GM12878 (cell line): ENCODE measurements around the gene ABCA13. TPM values are rescaled to one million over a fixed set of nuclear protein-coding genes. Genes with fewer than 3 reads are reported as not detected.

ENCODE experiments used
- ATAC-seq: fragments of 200-7000 bp; cut with Tn5 transposase; 3 replicates; pipeline ENCODE4 v1.9.1; 2020; ENCODE audit warnings: mild to moderate bottlenecking, moderate library complexity
- BruUV-seq: library from RNA; stranded (reverse); fragments of 400-500 nt; replicated peaks from 2 replicates; lab custom pipeline; 2021; lab: Mats Ljungman, UMichigan
- CTCF ChIA-PET: fragments of 300-600 bp; sonication (Branson Sonifier 250); formaldehyde crosslinking; extraction: SDS; loops from one replicate; lab custom pipeline; 2021; ENCODE audit warnings: inconsistent platforms; lab: Yijun Ruan, JAX
- POLR2A ChIA-PET: fragments of 350-600 bp; formaldehyde crosslinking; extraction: SDS; loops from one replicate; lab custom pipeline; 2021; ENCODE audit warnings: inconsistent platforms; lab: Charles Lee
- RAD21 ChIA-PET: fragments of 300-600 bp; sonication (Branson Sonifier 250); formaldehyde crosslinking; loops from one replicate; lab custom pipeline; 2023; ENCODE audit warnings: antibody characterized with exemption; ENCODE audit not compliant: unreplicated experiment; lab: Charles Lee
- SMC1A ChIA-PET: fragments of 300-600 bp; sonication (Branson Sonifier 250); formaldehyde crosslinking; loops from one replicate; lab custom pipeline; 2023; ENCODE audit not compliant: unreplicated experiment, uncharacterized antibody; lab: Charles Lee
- DNase-seq: peaks from one replicate; pipeline ENCODE4 v3.0.0-alpha.2; 2011; ENCODE audit warnings: low read depth, low spot score
- FAIRE-seq: peaks from 3 replicates; lab custom pipeline; 2011; peaks lifted over from hg19 to GRCh38; lab: Jason Lieb, UNC
- H2AFZ ChIP-seq: 2 replicates; pipeline ENCODE4 v1.6.0; 2011; ENCODE audit warnings: low read depth, low read length, control low read depth; ENCODE audit not compliant: control insufficient read depth
- H3K27ac ChIP-seq: 2 replicates; pipeline ENCODE4 v1.5.1; 2011; ENCODE audit warnings: control low read depth; ENCODE audit not compliant: control insufficient read depth, insufficient read depth
- H3K27me3 ChIP-seq, 2 experiments: replicated peaks in 1 of 2; 2 replicates each; pipeline versions ENCODE4 v1.6.0 to v1.6.1; 2011; ENCODE audit warnings: low read length in 1 of 2; ENCODE audit not compliant: control insufficient read depth in 2 of 2, insufficient read depth in 2 of 2
- H3K36me3 ChIP-seq, 2 experiments: 2 replicates each; pipeline ENCODE4 v1.5.1; 2011; ENCODE audit warnings: low read length in 1 of 2; ENCODE audit not compliant: control insufficient read depth in 2 of 2, insufficient read depth in 2 of 2
- H3K4me1 ChIP-seq: 2 replicates; pipeline ENCODE4 v1.6.1; 2011; ENCODE audit warnings: mild to moderate bottlenecking, low read length, moderate library complexity, mixed read lengths; ENCODE audit not compliant: control insufficient read depth, insufficient read depth
- H3K4me2 ChIP-seq: 2 replicates; pipeline ENCODE4 v1.6.0; 2011; ENCODE audit warnings: control low read depth; ENCODE audit not compliant: control insufficient read depth, insufficient read depth
- H3K4me3 ChIP-seq: fragments of 200-600 bp; sonication (generic); 2 replicates; pipeline ENCODE4 v1.5.1; 2016
- H3K79me2 ChIP-seq: 2 replicates; pipeline ENCODE4 v1.6.0; 2011; ENCODE audit warnings: low read length; ENCODE audit not compliant: control insufficient read depth, insufficient read depth
- H3K9ac ChIP-seq: 2 replicates; pipeline ENCODE4 v1.8.0; 2011; ENCODE audit warnings: low read length, control low read depth, mixed read lengths; ENCODE audit not compliant: control insufficient read depth, insufficient read depth
- H3K9me3 ChIP-seq: replicated peaks from 3 replicates; pipeline ENCODE4 v1.5.1; 2011; ENCODE audit warnings: mild to moderate bottlenecking, low read length; ENCODE audit not compliant: control insufficient read depth, insufficient read depth
- H4K20me1 ChIP-seq: 2 replicates; pipeline ENCODE4 v1.6.0; 2011; ENCODE audit not compliant: control insufficient read depth, insufficient read depth
- ATF7 ChIP-seq: fragments of 450-650 bp; IDR thresholded peaks from 2 replicates; pipeline ENCODE4 v1.6.1; 2016; ENCODE audit warnings: low read depth, mild to moderate bottlenecking
- BACH1 ChIP-seq: fragments of 450-650 bp; IDR thresholded peaks from 2 replicates; pipeline ENCODE4 v1.6.1; 2017; ENCODE audit warnings: mild to moderate bottlenecking, borderline replicate concordance
- IKZF1 ChIP-seq: fragments of 450-650 bp; conservative IDR thresholded peaks from 2 replicates; pipeline ENCODE4 v1.6.1; 2017; ENCODE audit warnings: antibody characterized with exemption, mild to moderate bottlenecking
- JUNB ChIP-seq: IDR thresholded peaks from 2 replicates; pipeline ENCODE4 v1.6.1; 2016; ENCODE audit warnings: antibody characterized with exemption, mild to moderate bottlenecking
- MTA2 ChIP-seq: fragments of 450-650 bp; IDR thresholded peaks from 2 replicates; pipeline ENCODE4 v1.6.1; 2016; ENCODE audit warnings: low read depth, mild to moderate bottlenecking, moderate library complexity
- NR2F1 ChIP-seq: fragments of 450-650 bp; conservative IDR thresholded peaks from 2 replicates; pipeline ENCODE4 v1.6.1; 2017; ENCODE audit warnings: mild to moderate bottlenecking
- ZBED1 ChIP-seq: IDR thresholded peaks from 2 replicates; pipeline ENCODE4 v1.6.1; 2016; ENCODE audit warnings: borderline replicate concordance
- ZNF217 ChIP-seq: fragments of 450-650 bp; IDR thresholded peaks from 2 replicates; pipeline ENCODE4 v1.6.1; 2017; ENCODE audit warnings: antibody characterized with exemption, mild to moderate bottlenecking
- ZNF384 ChIP-seq: IDR thresholded peaks from 2 replicates; pipeline ENCODE4 v1.6.1; 2012; ENCODE audit warnings: low read depth, mild to moderate bottlenecking, low read length, improper control_type of control experiment, borderline replicate concordance
- WGBS: methylation state at CpG from one replicate; pipeline ENCODE4 v1.1.6; 2016; ENCODE audit warnings: low lambda C conversion rate; ENCODE audit not compliant: insufficient replicate concordance, insufficient coverage; ENCODE audit errors: missing lambda C conversion rate; 5-methylcytosine and 5-hydroxymethylcytosine counted together
- in situ Hi-C: fragments of 300-500 bp; cut with MboI; formaldehyde crosslinking; loops from 9 replicates; pipeline ENCODE4 v1.14.3; 2018; ENCODE audit warnings: mixed read lengths
- intact Hi-C: fragments of 100-400 bp; cut with micrococcal nuclease; formaldehyde crosslinking; loops from one replicate; pipeline ENCODE4 v1.14.2; 2022; ENCODE audit not compliant: unreplicated experiment
- polyA plus RNA-seq, 11 experiments: library from polyadenylated mRNA; depleted of rRNA in 4 of 11; unstranded in 6 of 11; stranded (reverse) in 5 of 11; fragments of >200 nt; fragmentation: Nextera tagmentation in 4 of 11; fragmentation: Illumina TruSeq in 1 of 11; extraction: Ambion mirVana in 4 of 11; extraction: Trizol in 1 of 11; gene quantifications; 1 replicate in 1 of 11; 2 replicates in 10 of 11; pipeline versions ENCODE4 v1.2.1 to v1.2.3, GENCODE V29; 2011 to 2016; ENCODE audit warnings: inconsistent platforms in 2 of 11, missing spikeins in 2 of 11, low read depth in 1 of 11
- total RNA-seq, 4 experiments: library from RNA; depleted of rRNA in 3 of 4; stranded (reverse); fragments of >200 nt in 3 of 4; fragmentation: Illumina TruSeq in 1 of 4; extraction: Trizol in 1 of 4; gene quantifications; 2 replicates each; pipeline versions ENCODE4 v1.2.1 to v1.2.3, GENCODE V29; 2013 to 2021
- TF ChIP-seq, protein P1 (sequence below): fragments of 450-650 bp; IDR thresholded peaks from 2 replicates; pipeline ENCODE4 v1.6.1; 2016; ENCODE audit warnings: mild to moderate bottlenecking, moderate library complexity, borderline replicate concordance
- TF ChIP-seq, protein P2 (sequence below): IDR thresholded peaks from 2 replicates; pipeline ENCODE4 v1.6.1; 2011; ENCODE audit warnings: low read depth, mild to moderate bottlenecking, low read length, moderate library complexity, borderline replicate concordance; ENCODE audit errors: extremely low read depth

Gene ABCA13
- total and polyA plus RNA-seq, 10 of the 15 experiments (the other 5 are each of a cell fraction or from before 2014, with no cell fraction given), result under 0.01 to 0.98 (median 0.04) TPM; not detected in 2

DNA sequence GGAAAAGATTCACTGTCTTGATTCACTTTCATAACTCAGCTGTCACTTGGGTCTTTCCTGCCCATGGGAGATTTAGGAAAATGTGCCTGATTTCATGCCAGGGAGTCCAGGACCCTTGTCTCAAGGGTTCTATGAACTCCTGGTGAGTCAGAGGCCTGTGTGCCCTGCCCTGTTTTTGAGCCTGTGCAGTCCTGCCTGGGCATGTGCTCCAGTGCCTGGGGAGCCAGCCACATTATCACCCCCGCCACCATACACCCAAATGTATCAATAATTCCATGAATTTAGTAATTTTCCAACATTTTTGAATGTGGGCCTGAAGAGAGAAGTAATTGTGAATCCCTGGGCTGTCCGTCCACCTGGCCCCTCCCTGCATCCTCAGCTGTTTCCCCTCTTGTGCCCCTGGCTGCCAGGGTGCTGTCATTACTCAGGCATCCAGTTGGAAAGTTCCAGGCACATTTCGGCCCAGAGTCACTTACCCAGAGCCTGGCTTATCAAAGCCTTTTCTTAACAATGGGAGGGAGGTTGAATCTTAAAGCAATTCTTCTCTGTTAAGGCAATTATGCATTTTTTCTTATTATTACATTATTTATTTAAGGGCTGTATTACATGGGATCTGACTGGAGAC is 465.2 kb downstream of the ABCA13 start:
- in situ Hi-C loops, result no loop called here
- Histone ChIP-seq H3K4me2 (no peak overlapping the region), H3K79me2 (no peaks in the 10 kb centered on the region), H2AFZ (no peak overlapping the region), H3K9me3 (no peaks in the 10 kb centered on the region), H3K36me3 (no peaks in the 10 kb centered on the region), H3K4me3 (no peak overlapping the region), H3K27me3 (no peaks in the 10 kb centered on the region), H3K9ac (no peak overlapping the region), H4K20me1 (no peaks in the 10 kb centered on the region), H3K4me1 (no peaks in the 10 kb centered on the region), H3K27ac (no peak overlapping the region)
- DNase-seq (no peak), ATAC-seq (no peak), FAIRE-seq (no peak)
- 2% methylated on average over 3 of the region's 3 CpGs for WGBS
- ChIA-PET POLR2A (no interaction called here), CTCF (interaction anchor here (0.6 kb wide), 1 partner anchor 1488 kb away, joined by 3 read pairs; no protein-coding TSS in a partner anchor), RAD21 (interaction anchor here (1.0 kb wide), 1 partner anchor 172 kb away, joined by 3 read pairs; no protein-coding TSS in a partner anchor), SMC1A (interaction anchor here (0.5 kb wide), 1 partner anchor 1929 kb away, joined by 3 read pairs; the partner anchor contains the start of gene DDC)
- no TSS peak for BruUV-seq
- intact Hi-C loops, result no loop called here
- no peak for TF ChIP-seq MTA2
- TF ChIP-seq IKZF1, result no peak

DNA sequence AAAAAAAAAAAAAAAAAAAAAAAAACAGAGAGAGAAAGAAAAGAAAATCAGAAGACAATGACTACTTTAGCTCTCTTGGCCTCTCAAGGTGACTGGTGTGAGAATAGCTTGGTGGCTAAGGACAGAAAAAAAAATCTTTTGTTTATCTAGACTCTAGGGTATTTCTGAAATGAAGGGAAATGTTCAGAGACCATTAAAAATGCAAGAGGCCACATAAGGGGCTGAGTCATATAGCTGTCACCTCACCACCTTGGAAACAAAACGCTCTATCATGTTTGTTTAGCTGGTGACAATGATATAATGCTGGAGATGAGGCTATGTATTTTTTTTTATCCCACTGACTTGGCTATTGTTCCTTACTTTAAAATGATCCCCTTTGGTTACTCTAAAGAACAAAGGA is 466.1 kb downstream of the ABCA13 start:
- Histone ChIP-seq H3K79me2 (no peaks in the 10 kb centered on the region), H3K27ac (no peak overlapping the region), H2AFZ (no peak overlapping the region), H3K4me1 (no peaks in the 10 kb centered on the region), H3K9me3 (no peaks in the 10 kb centered on the region), H3K9ac (no peak overlapping the region), H4K20me1 (no peaks in the 10 kb centered on the region), H3K27me3 (no peaks in the 10 kb centered on the region), H3K4me3 (no peak overlapping the region), H3K4me2 (no peak overlapping the region)
- FAIRE-seq (no peak), DNase-seq (no peak), ATAC-seq (peak; percentile 82)
- ChIA-PET SMC1A (interaction anchor here (1.3 kb wide), 1 partner anchor 69 kb away, joined by 3 read pairs; no protein-coding TSS in a partner anchor), CTCF (interaction anchor here (0.6 to 1.2 kb wide), 4 partner anchors 10 to 1489 kb away, joined by 3 to 5 read pairs (median 3); no protein-coding TSS in a partner anchor), RAD21 (interaction anchor here (1.0 kb wide), 1 partner anchor 171 kb away, joined by 3 read pairs; no protein-coding TSS in a partner anchor)
- no TSS peak for BruUV-seq
- 0% methylated on average over 1 of the region's 1 CpG for WGBS
- in situ Hi-C loops (no loop called here), intact Hi-C loops (no loop called here)
- TF ChIP-seq, protein P1, sequence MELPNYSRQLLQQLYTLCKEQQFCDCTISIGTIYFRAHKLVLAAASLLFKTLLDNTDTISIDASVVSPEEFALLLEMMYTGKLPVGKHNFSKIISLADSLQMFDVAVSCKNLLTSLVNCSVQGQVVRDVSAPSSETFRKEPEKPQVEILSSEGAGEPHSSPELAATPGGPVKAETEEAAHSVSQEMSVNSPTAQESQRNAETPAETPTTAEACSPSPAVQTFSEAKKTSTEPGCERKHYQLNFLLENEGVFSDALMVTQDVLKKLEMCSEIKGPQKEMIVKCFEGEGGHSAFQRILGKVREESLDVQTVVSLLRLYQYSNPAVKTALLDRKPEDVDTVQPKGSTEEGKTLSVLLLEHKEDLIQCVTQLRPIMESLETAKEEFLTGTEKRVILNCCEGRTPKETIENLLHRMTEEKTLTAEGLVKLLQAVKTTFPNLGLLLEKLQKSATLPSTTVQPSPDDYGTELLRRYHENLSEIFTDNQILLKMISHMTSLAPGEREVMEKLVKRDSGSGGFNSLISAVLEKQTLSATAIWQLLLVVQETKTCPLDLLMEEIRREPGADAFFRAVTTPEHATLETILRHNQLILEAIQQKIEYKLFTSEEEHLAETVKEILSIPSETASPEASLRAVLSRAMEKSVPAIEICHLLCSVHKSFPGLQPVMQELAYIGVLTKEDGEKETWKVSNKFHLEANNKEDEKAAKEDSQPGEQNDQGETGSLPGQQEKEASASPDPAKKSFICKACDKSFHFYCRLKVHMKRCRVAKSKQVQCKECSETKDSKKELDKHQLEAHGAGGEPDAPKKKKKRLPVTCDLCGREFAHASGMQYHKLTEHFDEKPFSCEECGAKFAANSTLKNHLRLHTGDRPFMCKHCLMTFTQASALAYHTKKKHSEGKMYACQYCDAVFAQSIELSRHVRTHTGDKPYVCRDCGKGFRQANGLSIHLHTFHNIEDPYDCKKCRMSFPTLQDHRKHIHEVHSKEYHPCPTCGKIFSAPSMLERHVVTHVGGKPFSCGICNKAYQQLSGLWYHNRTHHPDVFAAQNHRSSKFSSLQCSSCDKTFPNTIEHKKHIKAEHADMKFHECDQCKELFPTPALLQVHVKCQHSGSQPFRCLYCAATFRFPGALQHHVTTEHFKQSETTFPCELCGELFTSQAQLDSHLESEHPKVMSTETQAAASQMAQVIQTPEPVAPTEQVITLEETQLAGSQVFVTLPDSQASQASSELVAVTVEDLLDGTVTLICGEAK, result peak; percentile 12; the same call in 1 of the 2 replicates
- TF ChIP-seq, protein P2, sequence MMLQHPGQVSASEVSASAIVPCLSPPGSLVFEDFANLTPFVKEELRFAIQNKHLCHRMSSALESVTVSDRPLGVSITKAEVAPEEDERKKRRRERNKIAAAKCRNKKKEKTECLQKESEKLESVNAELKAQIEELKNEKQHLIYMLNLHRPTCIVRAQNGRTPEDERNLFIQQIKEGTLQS, result no peak
- TF ChIP-seq ATF7 (peak; percentile 43; the same call in 1 of the 2 replicates), ZBED1 (no peak), JUNB (peak; percentile 55), ZNF217 (no peak), BACH1 (peak; percentile 78; the same call in 1 of the 2 replicates), MTA2 (peak; percentile 34; the same call in 1 of the 2 replicates), ZNF384 (peak; percentile 89; the same call in 1 of the 2 replicates), NR2F1 (peak; percentile 78)
- TF ChIP-seq, all 136 proteins: peak for 7
- no peaks in the 10 kb centered on the region for H3K36me3 ChIP-seq
- POLR2A ChIA-PET, result no interaction called here
